ENCODE data around the gene ANXA7.
A peak's percentile ranks its signal among the peaks of the same experiment; 100 is the strongest.
"Not testable (repeated sequence)": the region's sequence is repeated elsewhere in the genome, so short reads cannot be mapped to it uniquely, and the experiment has no call there.

ANXA7 gene

DNA sequence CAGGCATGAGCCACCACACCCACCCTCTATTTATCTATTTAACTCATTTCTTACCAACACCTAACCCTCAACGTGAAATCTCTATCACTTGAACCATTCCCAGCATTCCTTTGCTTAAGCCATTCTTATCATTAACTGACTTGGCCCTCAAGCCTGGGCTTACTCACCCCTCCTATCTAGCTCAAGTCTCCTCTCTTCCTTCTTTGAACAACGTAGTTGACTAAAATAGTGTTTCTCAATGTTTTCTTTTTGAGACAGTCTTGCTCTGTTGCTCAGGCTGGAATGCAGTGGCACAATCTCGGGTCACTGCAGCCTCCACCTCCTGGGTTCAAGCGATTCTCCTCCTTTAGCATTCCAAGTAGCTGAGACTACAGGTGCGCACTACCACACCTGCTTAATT is 7.0 kb downstream of the ANXA7 start:
- no peak for DNase-seq

DNA sequence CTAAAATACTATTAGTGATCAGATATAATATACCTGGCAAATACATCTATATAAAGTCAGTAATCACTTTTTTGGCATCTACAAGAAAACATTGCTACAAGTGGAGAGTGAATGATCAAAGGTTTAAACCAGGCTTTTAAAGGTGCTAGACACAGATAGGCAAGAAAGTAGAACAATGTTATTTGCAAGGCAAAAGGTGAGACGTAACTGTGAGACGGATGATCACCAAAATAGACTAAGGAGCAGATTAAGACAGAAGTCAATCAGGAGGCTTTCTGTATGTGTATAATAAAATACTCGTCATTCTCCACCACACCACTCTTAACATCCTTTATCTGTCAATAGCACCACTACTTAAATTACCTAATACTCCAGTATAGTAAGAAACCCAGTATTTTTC is 8.3 kb downstream of the ANXA7 start:
- DNase-seq = no peak

DNA sequence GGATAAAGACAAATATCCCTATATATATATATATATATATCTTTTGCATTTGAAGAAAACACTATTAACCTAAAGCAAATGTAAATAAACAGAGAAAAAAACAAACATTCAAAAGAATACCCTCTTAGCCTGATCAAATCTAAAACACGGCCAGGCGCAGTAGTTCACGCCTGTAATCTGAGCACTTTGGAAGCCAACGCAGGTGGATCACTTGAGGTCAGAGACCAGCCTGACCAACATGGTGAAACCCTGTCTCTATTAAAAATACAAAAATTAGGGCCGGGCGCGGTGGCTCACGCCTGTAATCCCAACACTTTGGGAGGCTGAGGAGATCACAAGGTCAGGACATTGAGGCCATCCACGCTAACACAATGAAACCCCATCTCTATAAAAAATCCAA is 9.2 kb downstream of the ANXA7 start:
- DNase-seq = no peak

DNA sequence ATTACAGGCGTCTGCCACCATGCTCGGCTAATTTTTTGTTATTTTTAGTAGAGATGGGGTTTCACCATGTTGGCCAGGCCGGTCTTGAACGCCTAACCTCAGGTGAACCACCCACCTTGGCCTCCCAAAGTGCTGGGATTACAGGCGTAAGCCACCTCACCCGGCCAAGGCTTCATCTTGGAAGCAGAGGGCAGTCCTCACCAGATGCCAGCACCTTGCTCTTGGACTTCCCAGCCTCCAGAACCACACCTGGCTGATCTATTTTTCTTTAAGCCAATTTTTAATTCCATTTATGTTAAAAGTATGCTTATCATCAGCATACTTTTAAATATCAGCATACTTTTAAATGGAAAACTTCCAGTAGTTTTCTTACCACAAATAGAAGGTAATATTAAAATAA is 12.2 kb downstream of the ANXA7 start:
- no peak for DNase-seq

DNA sequence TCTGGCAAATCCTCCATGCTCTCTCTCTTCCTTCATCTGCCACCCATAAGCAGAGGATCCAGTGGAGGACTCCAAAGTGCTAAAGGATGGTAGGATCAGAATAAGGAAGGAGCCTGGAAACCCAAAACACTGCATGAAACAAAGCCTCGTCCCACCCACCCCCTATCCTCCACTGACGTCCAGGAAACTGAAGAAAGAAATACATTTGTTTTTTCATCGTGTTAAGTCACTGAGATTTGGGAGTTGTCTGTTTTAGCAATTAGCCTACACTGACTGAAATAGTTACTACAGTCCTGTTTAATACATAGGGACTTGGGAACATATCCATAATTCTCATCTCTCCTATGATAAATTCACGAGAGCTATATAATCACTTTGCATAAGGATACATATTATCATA is 14.8 kb downstream of the ANXA7 start:
- no peak for DNase-seq

DNA sequence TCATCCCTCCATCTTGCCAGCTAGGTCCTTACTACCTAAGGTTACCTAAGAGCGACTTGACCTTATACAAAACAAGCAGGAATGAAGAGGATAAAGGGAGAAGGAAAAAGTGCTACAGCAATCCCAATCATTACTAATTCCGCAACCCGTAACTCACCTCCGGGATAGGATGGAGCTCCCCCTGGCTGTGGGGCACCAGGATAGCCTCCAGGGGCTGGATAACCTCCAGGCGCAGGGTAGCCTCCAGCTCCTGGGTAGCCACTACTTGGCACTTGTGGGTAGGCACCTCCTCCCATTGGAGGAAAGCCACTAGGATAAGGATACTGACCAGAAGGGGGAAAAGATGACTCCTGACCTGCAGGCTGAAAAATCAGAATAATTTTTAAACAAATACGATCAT is 15.8 kb downstream of the ANXA7 start:
- no peak for DNase-seq

DNA sequence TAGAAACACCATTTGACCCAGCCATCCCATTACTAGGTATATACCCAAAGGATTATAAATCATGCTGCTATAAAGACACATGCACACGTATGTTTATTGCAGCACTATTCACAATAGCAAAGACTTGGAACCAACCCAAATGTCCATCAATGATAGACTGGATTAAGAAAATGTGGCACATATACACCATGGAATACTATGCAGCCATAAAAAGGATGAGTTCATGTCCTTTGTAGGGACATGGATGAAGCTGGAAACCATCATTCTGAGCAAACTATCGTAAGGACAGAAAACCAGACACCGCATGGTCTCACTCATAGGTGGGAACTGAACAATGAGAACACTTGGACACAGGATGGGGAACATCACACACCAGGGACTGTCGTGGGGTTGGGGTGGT is 19.5 kb downstream of the ANXA7 start:
- DNase-seq = not testable (repeated sequence)

DNA sequence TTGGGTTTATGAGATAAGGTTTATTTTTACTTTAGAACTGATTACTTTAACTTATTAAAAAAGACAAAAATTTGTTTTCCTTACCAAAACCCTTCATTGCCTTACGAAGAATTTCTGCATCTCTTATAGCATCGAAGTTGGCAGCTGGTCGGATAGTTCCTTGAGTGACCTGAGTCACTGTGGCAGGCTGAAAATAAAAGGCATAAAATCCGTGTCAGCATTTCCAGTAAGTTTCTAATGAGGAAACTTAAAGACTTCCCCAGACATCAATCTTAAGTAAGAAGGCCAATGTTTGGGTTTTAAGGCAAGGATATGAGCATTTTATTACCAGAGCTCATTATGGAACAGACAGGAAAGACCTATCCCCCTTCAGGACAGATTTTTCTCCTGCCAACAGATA is 25.6 kb downstream of the ANXA7 start:
- no peak for DNase-seq

DNA sequence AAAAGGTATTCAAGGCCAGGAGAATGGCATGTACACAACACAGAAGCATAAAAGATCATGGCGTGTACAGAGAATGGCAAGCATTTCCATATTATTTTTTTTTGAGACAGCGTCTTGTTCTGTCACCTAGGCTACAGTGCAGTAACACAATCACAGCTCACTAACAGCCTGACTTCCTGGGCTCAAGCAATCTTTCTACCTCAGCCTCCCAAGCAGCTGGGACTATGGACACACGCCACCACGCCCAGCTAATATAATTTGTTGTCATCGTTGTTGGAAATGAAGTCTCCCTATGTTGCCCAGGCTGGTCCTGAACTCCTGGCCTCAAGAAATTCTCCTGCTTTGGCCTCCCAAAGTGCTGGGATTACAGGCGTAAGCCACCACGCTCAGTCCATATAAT is 27.3 kb downstream of the ANXA7 start:
- no peak for DNase-seq

DNA sequence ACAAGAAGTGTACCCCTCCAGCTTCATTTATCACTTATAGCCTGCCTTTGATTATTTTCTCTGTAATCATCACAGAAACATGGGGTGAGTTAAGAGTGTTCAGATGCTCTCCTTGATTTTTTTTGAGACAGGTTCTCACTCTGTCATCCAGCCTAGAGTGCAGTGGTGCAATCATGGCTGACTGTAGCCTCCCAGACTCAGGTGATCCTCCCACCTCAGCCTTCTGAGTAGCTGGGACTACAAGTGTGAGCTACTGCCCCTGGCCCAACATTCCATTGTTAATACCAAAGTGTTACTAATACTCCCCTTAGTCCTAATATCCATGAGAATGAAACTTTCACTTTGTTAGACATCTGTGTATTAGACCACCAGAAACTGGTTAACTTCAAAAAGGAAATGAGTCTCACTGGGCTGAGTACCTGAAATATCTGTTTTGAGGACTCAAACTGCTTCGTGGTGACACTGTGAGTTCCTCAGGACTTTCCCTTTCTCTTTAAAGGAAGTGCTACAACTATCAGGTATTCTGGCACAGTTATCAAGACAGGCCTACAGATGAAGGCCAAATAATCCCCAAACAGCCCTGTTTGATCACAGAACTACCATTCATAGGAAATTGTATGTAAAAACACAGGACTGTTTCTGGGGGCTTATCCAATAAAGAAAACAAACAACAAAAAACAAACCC is 34.7 kb downstream of the ANXA7 start:
- no peak for DNase-seq

DNA sequence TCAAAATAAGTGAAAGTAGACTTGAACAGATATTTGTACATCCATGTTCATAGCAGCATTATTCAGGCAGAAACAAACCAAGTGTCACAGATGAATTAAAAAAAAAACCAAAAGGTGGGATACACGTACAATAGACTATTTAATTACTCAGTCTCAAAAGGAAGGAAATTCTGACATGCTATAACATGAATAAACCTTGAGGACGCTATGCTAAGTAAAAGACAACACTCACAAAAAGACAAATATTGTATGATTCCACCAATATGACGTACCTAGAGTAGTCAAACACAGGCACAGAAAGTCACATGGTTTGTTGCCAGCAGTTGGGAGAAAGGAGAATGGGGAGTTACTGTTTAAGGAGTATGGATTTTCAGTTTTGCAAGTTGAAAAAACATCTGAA is 37.2 kb downstream of the ANXA7 start:
- DNase-seq = no peak

DNA sequence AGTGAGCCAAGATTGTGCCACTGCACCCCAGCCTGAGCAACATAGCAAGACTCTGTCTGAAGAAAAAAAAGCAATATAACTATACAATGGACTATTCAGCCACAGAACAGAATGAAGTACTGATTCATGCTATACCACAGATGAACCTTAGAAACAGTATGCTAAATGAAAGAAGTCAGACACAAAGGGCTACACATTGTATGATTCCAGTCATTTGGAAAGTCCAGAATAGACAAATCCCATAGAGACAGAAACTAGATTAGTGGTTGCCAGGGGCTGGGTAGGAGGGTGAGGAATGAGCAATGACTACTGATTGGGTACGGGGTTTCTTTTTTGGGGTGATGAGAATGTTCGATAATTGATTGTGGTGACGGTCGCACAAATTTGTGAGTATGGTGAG is 45.6 kb downstream of the ANXA7 start:
- no peak for DNase-seq

DNA sequence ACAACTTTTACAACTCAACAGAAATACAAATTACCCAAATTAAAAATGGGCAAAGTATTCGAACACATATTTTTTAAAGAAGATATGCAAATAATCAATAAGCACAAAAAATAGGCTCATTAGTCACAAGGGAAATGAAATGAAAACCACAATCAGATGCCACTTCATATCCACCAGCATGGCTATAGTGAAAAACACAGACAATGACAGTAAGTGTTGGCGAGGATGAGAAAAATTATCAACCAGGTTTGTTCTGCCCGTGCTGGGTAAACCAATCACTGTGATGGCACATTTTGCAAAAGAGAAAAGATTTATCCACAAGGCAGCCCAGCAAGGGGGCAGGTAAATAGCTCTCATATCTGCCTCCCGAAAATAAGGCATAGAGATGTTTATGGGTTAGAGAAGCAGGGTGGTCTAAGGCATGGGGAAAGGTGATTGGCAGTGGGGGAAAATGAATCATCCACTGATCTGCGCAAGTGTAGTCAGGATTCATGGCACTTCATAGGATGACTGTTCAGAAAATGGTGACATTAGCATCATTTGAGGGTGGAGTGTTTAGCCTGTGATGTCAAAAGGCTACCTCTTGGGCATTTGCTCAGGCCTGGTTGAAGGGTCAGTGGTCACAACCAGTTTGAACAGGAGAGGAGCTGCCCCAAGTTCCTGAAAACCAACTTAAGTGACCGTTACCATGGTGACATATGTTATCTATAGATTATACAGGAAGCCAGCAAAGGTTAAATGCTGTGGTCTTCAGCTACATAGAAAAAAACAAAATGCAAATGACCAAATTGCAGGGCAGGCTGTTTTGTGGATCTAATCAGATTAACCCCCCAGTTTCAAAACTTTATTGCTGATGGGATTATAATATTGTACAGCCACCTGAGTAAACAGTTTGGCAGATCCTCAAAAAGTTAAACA is 47.2 kb downstream of the ANXA7 start:
- DNase-seq = no peak

DNA sequence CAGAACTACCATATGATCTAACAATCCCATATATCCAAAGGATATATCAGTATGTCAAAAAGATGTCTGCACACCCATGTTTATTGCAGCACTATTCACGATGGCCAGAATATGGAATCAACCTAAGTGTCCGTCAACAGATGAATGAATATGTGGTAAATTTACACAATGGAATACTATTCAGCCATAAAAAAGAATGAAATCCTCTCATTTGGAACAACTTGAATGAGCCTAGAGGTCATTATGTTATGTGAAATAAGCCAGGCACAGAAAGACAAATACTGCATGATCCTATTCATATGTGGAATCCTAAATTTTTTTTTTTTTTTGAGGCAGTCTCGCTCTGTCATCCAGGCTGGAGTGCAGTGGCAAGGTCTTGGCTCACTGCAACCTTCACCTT is 48.9 kb downstream of the ANXA7 start:
- no peak for DNase-seq

DNA sequence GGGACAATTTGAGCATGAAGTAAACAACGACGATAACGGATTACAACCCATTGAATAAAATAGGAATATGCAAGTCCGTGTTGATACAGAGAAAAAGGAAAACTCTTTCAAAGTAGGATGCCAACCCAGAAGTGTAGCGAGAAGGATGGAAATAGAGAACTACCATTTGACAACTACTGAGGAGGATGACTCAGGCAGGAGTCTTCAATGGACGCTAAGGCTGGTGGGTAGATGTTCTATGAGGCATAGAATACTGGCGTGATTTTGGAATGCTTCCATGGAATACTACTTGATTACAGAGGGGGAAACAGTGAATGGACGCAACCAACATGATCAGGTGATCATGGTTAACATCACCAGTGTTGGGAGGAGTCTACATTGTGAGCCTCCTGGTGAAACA is 54.4 kb downstream of the ANXA7 start:
- peak; percentile 48 for DNase-seq

DNA sequence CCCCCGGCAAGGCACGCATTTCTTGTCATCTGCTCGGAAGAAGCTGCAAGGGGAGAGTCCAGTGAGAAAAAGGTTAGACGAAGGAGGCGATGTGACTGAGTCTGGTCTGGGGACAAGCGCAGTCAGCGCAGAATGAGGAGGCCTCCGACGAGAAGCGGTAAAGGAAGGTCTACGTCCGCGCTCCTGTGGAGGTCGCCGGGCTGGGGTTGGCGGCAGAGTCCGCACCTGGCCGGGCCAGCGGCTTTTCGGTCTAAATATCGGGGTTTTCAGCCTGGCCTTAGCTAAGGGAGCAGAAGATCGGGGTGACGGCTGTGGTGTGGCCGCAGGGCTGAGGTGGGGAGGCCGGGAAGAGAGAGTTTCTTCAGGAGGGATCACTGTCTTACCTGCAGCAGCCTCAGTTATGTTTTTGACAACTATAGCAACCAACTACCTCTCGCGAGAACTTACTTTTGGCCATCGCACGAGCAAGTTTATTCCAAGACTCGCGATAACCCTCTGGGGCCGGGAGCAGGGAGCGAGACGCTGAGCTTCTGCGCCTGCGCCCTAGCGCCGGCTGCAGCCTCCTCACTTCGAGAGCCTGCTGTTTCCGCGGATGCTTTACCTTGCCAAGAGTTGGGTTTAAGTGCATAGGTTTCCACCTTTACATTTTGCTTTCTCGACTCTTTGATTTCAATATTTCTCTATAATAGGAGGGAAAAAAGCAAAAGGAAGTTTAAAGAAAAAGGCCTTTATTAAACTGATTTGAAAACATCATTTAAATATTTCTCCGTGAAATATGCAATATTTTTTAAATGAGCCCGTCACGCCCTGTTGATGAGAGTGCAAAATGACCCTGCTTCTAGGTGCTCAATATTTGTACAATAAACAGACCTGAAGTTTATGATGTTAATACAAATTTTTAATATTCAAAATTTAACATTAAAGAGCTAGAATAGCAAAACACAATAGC is 55.3 kb downstream of the ANXA7 start, which contains the start of gene CFAP70:
Gene CFAP70, minus strand, starts transcription at position 534 of the 949 bp plus-strand sequence. CDS start 4,068 bp downstream, outside the sequence.
- peak; percentile 86 for DNase-seq

DNA sequence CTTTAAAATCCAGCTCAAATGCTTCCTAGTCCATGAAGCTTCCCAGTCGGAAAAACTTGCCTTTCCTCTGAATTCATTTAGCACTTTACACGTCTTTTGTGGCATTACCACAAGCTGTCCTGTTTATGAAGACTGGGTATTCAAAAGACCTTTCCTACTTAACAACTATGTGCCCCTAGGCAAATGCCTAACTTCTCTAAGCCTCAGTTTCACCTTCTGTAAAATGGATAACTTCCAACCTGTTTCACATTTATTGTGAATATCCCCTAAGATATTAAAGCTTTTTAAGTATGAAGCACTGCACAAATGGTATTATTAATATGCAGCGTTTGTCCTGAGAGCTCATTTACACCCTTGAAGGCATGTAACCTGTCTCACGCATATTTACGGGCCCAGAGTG is 56.0 kb downstream of the ANXA7 start:
- DNase-seq = no peak

DNA sequence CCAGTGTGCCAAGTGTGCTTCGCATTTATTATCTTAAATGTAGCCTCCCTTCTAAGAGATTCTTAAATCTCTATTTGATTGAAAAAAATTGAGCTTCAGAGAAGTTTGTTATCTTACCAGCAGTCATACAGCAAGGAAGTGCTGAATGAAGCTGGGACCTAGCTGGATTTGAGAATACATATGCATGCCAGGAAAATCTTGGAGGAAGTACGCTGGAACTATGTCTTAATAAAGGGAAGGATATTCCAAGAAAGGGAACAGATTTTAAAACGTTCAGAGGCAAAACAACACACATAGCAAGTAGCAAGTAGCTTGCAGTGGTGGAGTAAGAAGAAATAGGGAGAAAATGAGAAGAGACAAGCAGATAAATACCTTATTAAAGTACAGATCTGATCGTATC is 56.7 kb downstream of the ANXA7 start:
- no peak for DNase-seq

DNA sequence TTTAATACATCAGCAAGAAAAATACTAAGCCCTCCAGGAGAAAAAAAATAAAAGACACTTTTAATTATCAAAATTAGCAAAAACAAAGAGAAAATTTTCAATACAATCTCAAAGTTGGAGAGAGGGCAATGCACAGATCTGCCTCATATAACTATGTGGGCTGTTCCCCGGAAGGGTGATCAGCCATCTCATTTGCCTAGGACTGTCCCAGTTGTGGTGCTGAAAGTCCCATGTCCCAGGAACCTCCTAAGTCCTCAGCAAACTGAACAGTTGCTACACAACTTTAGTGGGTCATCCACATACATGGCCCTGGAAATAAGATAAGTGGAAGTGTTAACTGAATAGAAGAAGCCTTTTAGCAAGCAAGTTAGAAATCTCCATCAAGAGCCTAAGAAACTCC is 69.6 kb downstream of the ANXA7 start:
- DNase-seq = no peak

DNA sequence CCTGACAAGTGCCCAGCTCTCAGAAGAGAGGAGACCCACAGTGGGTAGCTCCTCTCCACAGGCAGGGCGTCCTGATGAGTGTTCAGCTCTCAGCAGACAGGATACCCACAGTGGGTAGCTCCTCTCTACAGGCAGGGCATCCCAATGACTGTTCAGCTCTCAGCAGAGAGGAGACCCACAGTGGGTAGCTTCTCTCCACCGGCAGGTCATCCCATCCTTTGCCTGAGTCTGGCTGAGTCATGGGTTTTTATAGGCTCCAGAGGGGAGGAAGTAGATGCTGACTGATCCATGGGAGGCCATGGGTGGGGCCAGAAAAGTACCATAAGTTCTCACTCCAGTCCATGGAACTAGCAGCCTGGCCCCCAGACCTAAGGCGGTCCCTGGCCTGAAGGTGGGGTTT is 73.7 kb downstream of the ANXA7 start:
- DNase-seq = no peak

DNA sequence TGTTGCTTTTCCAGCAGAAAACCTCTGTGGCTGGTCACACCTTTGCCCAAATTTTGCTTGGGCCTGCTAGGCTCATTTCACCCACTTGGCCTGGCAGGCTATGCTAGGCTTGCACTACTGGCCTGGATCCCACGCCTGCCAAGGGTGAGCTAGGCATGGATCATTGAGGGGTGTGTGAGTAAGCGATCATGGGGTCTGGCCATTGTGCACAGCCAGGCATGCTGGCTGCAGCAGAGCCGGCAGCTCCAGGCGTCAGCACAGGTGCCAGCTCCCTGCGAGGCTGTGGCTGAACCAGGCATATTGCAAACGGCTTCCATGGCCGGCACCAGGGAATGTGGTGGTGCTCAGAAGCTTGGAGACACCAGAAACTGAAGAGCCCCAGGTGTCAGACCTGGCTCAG is 74.4 kb downstream of the ANXA7 start:
- DNase-seq = no peak

DNA sequence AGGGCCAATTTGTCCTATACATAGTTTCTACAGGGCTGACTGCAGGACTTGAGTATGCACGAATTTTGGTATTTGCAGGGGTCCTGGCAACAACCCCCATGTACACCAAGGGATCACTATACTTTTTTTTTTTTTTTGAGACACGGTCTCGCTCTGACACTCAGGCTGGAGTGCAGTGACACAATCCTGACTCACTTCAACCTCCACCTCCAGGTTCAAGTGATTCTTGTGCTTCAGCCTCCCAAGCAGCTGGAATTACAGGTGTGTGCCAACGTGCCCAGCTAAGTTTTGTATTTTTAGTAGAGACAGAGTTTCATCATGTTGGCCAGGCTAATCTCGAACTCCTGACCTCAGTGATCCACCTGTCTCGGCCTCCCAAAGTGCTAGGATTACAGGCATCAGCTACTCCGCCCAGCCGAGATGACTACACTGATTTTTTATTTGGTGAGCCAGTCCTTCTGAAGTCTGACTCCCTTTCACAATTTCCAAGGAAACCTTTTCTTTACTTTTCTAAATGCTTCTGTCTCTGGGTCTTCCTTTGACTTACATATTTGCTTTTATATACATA is 75.0 kb downstream of the ANXA7 start:
- no peak for DNase-seq

DNA sequence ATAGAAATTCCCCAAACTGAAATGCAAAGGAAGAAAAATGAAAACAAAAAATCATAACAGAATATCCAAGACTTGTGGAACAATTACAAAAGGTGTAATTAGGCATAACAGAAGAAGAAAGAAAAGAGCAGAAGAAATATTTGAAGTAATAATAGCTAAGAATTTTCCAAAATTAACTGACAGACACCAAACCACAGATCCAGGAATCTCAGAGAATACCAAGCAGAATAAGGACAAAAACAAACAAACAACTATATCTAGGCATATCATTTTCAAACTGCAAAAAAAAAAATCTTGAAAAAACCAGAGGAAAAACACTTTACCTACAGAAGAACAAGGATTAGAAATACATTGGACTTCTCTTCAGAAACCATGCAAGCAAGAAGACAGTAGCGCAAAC is 80.7 kb downstream of the ANXA7 start:
- DNase-seq = no peak

Data from DMS79 treated with DMSO at 0.1 percent for 48 hours (cell line).